ENCODE results near the gene ANKRD50. TPM values are rescaled to one million over a fixed set of nuclear protein-coding genes. Genes with fewer than 3 reads are reported as not detected.

ANKRD50 gene
- total and polyA plus RNA-seq, 2 of the 13 experiments (the other 11 are each of a cell fraction or from before 2014, with no cell fraction given): 2.4 to 4.4 TPM

DNA sequence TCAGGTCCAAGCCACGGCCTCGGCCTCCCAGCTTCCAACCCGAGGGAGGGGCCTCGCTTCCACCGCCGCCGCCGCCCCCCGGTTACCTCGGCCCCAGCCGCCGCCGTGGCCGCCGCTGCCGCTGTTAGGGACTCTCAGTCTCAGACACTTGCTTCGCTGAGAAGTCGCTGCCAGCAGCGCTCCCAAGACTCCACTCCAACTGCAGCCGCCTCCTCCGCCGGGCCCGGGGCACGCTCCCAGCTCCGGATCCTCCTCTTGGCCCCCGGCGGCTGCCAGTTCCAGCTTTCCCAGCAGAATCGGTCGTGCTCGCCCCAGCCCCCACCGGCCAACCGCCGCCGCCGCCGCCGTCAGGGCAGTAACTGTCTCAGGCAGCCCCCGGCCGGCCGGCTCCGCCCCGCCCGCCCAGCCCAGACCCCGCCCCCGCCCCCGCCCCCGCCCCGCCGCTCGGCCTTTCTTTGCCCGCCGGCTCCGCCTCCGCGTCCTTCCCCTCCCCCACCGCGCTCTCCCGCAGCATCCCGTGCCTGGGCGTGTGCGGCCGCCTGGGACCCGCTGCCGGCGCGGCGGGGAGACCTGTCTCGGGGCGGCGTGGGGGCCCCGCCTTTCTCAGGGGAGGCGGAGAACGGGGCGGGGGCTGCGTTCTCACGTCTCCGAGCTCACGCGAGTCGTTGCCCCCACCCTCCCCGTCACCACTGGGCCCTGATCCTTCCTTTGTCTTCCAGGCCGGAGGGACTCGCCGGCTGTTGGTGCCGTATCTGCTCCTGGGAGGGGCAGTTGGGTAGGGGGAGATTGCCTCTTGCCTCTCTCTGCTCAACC lies at the start of gene ANKRD50 (continued):
- TF ChIP-seq SMAD9 (CRISPR knock-in tag; IDR thresholded peaks at IDR 0.05) (no peak), NR3C1 (CRISPR knock-in tag; IDR thresholded peaks at IDR 0.05) (no peak), ETV5 (CRISPR knock-in tag; IDR thresholded peaks at IDR 0.05; ENCODE audit: borderline replicate concordance) (no peak), SRSF9 (IDR thresholded peaks at IDR 0.05; ENCODE audit: borderline replicate concordance, insufficient read depth, low read depth, low read length, poor library complexity, severe bottlenecking) (no peak), NR2F2 (IDR thresholded peaks at IDR 0.05; ENCODE audit: borderline replicate concordance, low read depth) (no peak; the same call in 1 of the 2 replicates), SP1 (IDR thresholded peaks at IDR 0.05) (no peak), SP1 (CRISPR knock-in tag; IDR thresholded peaks at IDR 0.05) (peak; percentile 42), MED8 (CRISPR knock-in tag; IDR thresholded peaks at IDR 0.05; ENCODE audit: insufficient replicate concordance) (no peak), ZFX (CRISPR knock-in tag; IDR thresholded peaks at IDR 0.05; ENCODE audit: low read depth) (peak; percentile 77; the same call in 1 of the 2 replicates), DNMT3B (CRISPR knock-in tag; conservative IDR thresholded peaks at IDR 0.05) (no peak), SPEN (CRISPR knock-in tag; IDR thresholded peaks at IDR 0.05; ENCODE audit: low read depth) (peak; percentile 31; the same call in 1 of the 2 replicates), ZNF850 (CRISPR knock-in tag; conservative IDR thresholded peaks at IDR 0.05) (no peak), ZNF724P (CRISPR knock-in tag; IDR thresholded peaks at IDR 0.05; ENCODE audit: borderline replicate concordance) (no peak; the same call in 1 of the 2 replicates), HOXA3 (CRISPR knock-in tag; IDR thresholded peaks at IDR 0.05) (no peak; the same call in 1 of the 2 replicates), ZNF282 (IDR thresholded peaks at IDR 0.05; ENCODE audit: partially characterized antibody) (no peak), ZNF230 (CRISPR knock-in tag; IDR thresholded peaks at IDR 0.05) (peak; percentile 39; the same call in 1 of the 2 replicates)
- TF ChIP-seq, protein P1, sequence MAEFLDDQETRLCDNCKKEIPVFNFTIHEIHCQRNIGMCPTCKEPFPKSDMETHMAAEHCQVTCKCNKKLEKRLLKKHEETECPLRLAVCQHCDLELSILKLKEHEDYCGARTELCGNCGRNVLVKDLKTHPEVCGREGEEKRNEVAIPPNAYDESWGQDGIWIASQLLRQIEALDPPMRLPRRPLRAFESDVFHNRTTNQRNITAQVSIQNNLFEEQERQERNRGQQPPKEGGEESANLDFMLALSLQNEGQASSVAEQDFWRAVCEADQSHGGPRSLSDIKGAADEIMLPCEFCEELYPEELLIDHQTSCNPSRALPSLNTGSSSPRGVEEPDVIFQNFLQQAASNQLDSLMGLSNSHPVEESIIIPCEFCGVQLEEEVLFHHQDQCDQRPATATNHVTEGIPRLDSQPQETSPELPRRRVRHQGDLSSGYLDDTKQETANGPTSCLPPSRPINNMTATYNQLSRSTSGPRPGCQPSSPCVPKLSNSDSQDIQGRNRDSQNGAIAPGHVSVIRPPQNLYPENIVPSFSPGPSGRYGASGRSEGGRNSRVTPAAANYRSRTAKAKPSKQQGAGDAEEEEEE (CRISPR knock-in tag; IDR thresholded peaks at IDR 0.05; ENCODE audit: borderline replicate concordance): no peak
- TF ChIP-seq, protein P2, sequence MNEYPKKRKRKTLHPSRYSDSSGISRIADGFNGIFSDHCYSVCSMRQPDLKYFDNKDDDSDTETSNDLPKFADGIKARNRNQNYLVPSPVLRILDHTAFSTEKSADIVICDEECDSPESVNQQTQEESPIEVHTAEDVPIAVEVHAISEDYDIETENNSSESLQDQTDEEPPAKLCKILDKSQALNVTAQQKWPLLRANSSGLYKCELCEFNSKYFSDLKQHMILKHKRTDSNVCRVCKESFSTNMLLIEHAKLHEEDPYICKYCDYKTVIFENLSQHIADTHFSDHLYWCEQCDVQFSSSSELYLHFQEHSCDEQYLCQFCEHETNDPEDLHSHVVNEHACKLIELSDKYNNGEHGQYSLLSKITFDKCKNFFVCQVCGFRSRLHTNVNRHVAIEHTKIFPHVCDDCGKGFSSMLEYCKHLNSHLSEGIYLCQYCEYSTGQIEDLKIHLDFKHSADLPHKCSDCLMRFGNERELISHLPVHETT (CRISPR knock-in tag; conservative IDR thresholded peaks at IDR 0.05): peak; percentile 46; the same call in 1 of the 2 replicates
- TF ChIP-seq, protein P3, sequence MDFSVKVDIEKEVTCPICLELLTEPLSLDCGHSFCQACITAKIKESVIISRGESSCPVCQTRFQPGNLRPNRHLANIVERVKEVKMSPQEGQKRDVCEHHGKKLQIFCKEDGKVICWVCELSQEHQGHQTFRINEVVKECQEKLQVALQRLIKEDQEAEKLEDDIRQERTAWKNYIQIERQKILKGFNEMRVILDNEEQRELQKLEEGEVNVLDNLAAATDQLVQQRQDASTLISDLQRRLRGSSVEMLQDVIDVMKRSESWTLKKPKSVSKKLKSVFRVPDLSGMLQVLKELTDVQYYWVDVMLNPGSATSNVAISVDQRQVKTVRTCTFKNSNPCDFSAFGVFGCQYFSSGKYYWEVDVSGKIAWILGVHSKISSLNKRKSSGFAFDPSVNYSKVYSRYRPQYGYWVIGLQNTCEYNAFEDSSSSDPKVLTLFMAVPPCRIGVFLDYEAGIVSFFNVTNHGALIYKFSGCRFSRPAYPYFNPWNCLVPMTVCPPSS (IDR thresholded peaks at IDR 0.05): no peak
- TF ChIP-seq, protein P4, sequence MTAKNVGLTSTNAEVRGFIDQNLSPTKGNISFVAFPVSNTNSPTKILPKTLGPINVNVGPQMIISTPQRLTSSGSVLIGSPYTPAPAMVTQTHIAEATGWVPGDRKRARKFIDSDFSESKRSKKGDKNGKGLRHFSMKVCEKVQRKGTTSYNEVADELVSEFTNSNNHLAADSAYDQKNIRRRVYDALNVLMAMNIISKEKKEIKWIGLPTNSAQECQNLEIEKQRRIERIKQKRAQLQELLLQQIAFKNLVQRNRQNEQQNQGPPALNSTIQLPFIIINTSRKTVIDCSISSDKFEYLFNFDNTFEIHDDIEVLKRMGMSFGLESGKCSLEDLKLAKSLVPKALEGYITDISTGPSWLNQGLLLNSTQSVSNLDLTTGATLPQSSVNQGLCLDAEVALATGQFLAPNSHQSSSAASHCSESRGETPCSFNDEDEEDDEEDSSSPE (CRISPR knock-in tag; IDR thresholded peaks at IDR 0.05): no peak
- TF ChIP-seq, protein P5, sequence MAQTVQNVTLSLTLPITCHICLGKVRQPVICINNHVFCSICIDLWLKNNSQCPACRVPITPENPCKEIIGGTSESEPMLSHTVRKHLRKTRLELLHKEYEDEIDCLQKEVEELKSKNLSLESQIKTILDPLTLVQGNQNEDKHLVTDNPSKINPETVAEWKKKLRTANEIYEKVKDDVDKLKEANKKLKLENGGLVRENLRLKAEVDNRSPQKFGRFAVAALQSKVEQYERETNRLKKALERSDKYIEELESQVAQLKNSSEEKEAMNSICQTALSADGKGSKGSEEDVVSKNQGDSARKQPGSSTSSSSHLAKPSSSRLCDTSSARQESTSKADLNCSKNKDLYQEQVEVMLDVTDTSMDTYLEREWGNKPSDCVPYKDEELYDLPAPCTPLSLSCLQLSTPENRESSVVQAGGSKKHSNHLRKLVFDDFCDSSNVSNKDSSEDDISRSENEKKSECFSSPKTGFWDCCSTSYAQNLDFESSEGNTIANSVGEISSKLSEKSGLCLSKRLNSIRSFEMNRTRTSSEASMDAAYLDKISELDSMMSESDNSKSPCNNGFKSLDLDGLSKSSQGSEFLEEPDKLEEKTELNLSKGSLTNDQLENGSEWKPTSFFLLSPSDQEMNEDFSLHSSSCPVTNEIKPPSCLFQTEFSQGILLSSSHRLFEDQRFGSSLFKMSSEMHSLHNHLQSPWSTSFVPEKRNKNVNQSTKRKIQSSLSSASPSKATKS (CRISPR knock-in tag; IDR thresholded peaks at IDR 0.05): no peak
